H1 (cell line): ENCODE results near the gene ELP4.

Source experiments
- CEBPB ChIP-seq: IDR thresholded peaks from 2 replicates; pipeline ENCODE4 v1.6.1; 2012; ENCODE audit warnings: low read depth, low read length
- EZH2 ChIP-seq: fragments of 200-600 bp; sonication (generic); IDR thresholded peaks from 2 replicates; pipeline ENCODE4 v1.7.1; 2012; ENCODE audit warnings: low read depth, mild to moderate bottlenecking, moderate library complexity, low read length, inconsistent platforms; ENCODE audit not compliant: severe bottlenecking
- JUND ChIP-seq: IDR thresholded peaks from 2 replicates; pipeline ENCODE4 v1.6.1; 2011; ENCODE audit warnings: mild to moderate bottlenecking, improper control_type of control experiment, low read length
- POLR2A ChIP-seq, 2 experiments: IDR thresholded peaks; 1 replicate in 1 of 2; 2 replicates in 1 of 2; pipeline ENCODE4 v1.6.1; 2011; ENCODE audit warnings: low read depth in 2 of 2, low read length in 2 of 2, mild to moderate bottlenecking in 2 of 2; ENCODE audit errors: control extremely low read depth in 1 of 2
- POLR2AphosphoS5 ChIP-seq: IDR thresholded peaks from 2 replicates; pipeline ENCODE4 v1.6.1; 2011; ENCODE audit warnings: low read depth, low read length
- RAD21 ChIP-seq, 2 experiments: IDR thresholded peaks in 1 of 2; conservative IDR thresholded peaks in 1 of 2; 2 replicates each; pipeline ENCODE4 v1.6.1; 2011; ENCODE audit warnings: low read depth in 2 of 2, low read length in 2 of 2, improper control_type of control experiment in 1 of 2, inconsistent platforms in 1 of 2, mild to moderate bottlenecking in 1 of 2, moderate library complexity in 1 of 2
- SIN3A ChIP-seq, 2 experiments: IDR thresholded peaks in 1 of 2; conservative IDR thresholded peaks in 1 of 2; 2 replicates each; pipeline ENCODE4 v1.6.1; 2011 to 2012; ENCODE audit warnings: low read length in 2 of 2, improper control_type of control experiment in 1 of 2, low read depth in 1 of 2, mild to moderate bottlenecking in 1 of 2
- SIRT6 ChIP-seq: IDR thresholded peaks from one replicate; pipeline ENCODE4 v1.7.1; 2012; ENCODE audit warnings: low read length, inconsistent platforms
- TEAD4 ChIP-seq: IDR thresholded peaks from 2 replicates; pipeline ENCODE4 v1.6.1; 2012; ENCODE audit warnings: low read depth, low read length, inconsistent platforms, mixed read lengths
- YY1 ChIP-seq: IDR thresholded peaks from 2 replicates; pipeline ENCODE4 v1.6.1; 2011; ENCODE audit warnings: low read depth, mild to moderate bottlenecking, low read length
- TF ChIP-seq, protein P1 (sequence below): IDR thresholded peaks from 2 replicates; pipeline ENCODE4 v1.6.1; 2012; ENCODE audit warnings: inconsistent platforms
- TF ChIP-seq, protein P2 (sequence below), 3 experiments: IDR thresholded peaks; 1 replicate in 2 of 3; 2 replicates in 1 of 3; pipeline versions ENCODE4 v1.5.1 to v1.6.1; 2011; ENCODE audit warnings: low read length in 3 of 3, mild to moderate bottlenecking in 3 of 3, inconsistent platforms in 2 of 3, low read depth in 1 of 3, moderate library complexity in 1 of 3; ENCODE audit not compliant: insufficient read depth in 1 of 3; ENCODE audit errors: control extremely low read depth in 1 of 3

DNA sequence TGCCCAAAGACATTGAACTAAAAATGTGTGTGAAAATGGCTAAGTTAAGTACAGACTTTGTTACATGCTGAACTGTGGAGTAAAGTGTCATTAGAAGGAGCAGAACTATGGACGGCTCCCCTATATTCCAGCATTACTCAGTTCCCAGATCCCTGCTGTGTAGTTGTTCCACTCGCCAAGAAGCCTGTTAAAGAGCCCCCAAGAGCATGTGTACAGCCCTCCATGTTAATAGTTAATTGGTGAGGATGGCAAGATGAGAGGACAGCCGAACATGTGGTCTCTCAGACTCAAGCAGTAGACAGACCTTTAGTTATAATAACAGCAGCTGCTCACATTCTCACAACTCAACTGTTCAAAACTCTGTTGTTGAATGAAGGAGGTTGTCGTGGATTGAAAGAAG, 127.4 kb downstream of the ELP4 start:
- TF ChIP-seq RAD21 (IDR thresholded peaks at IDR 0.05 in 1 of 2, conservative IDR thresholded peaks at IDR 0.05 in 1 of 2; ENCODE audit: low read depth in 2 of 2, low read length in 2 of 2) (no peak), YY1 (no peak), SIRT6 (no peak), POLR2A (IDR thresholded peaks at IDR 0.05; ENCODE audit: control extremely low read depth in 1 of 2, low read depth in 2 of 2, low read length in 2 of 2) (no peak), SIN3A (conservative IDR thresholded peaks at IDR 0.05 in 1 of 2, IDR thresholded peaks at IDR 0.05 in 1 of 2; ENCODE audit: low read depth in 1 of 2, low read length in 2 of 2) (no peak), CEBPB (no peak), EZH2 (no peak), POLR2AphosphoS5 (no peak), TEAD4 (no peak), JUND (no peak)
- TF ChIP-seq, protein P1, sequence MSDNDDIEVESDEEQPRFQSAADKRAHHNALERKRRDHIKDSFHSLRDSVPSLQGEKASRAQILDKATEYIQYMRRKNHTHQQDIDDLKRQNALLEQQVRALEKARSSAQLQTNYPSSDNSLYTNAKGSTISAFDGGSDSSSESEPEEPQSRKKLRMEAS = no peak
- TF ChIP-seq, protein P2, sequence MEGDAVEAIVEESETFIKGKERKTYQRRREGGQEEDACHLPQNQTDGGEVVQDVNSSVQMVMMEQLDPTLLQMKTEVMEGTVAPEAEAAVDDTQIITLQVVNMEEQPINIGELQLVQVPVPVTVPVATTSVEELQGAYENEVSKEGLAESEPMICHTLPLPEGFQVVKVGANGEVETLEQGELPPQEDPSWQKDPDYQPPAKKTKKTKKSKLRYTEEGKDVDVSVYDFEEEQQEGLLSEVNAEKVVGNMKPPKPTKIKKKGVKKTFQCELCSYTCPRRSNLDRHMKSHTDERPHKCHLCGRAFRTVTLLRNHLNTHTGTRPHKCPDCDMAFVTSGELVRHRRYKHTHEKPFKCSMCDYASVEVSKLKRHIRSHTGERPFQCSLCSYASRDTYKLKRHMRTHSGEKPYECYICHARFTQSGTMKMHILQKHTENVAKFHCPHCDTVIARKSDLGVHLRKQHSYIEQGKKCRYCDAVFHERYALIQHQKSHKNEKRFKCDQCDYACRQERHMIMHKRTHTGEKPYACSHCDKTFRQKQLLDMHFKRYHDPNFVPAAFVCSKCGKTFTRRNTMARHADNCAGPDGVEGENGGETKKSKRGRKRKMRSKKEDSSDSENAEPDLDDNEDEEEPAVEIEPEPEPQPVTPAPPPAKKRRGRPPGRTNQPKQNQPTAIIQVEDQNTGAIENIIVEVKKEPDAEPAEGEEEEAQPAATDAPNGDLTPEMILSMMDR (IDR thresholded peaks at IDR 0.05; ENCODE audit: control extremely low read depth in 1 of 3, insufficient read depth in 1 of 3, low read depth in 1 of 3, low read length in 3 of 3) = no peak
